Tibial artery (tissue), 4 donors: Measurements from ENCODE around the gene TUFT1.

ENCODE experiments used
- DNase-seq, 2 donors: peaks; one replicate each; pipeline ENCODE4 v3.0.0-alpha.2; 2019
- H3K27ac ChIP-seq, 2 donors: fragments of 200-600 bp; sonication (generic) in 1 of 2; 1 replicate in 1 of 2; 2 replicates in 1 of 2; pipeline ENCODE4 v1.5.1; 2018 to 2019; ENCODE audit warnings: mild to moderate bottlenecking in 1 of 2
- H3K27me3 ChIP-seq, 2 donors: fragments of 200-600 bp; sonication (generic) in 1 of 2; one replicate each; pipeline versions ENCODE4 v1.5.1 to v1.6.0; 2016 to 2019
- H3K36me3 ChIP-seq, 3 donors: fragments of 200-600 bp; sonication (generic) in 2 of 3; one replicate each; pipeline ENCODE4 v1.5.1; 2016 to 2019; ENCODE audit warnings: mild to moderate bottlenecking in 2 of 3
- H3K4me1 ChIP-seq, 4 donors: fragments of 200-600 bp; sonication (generic) in 2 of 4; 1 replicate in 3 of 4; 2 replicates in 1 of 4; pipeline ENCODE4 v1.5.1; 2016 to 2019
- H3K4me3 ChIP-seq, 2 donors: fragments of 200-600 bp; sonication (generic) in 1 of 2; 1 replicate in 1 of 2; 2 replicates in 1 of 2; pipeline ENCODE4 v1.5.1; 2018 to 2019; ENCODE audit warnings: mild to moderate bottlenecking in 2 of 2
- H3K9me3 ChIP-seq, 3 donors: fragments of 200-600 bp; sonication (generic) in 1 of 3; one replicate each; pipeline ENCODE4 v1.5.1; 2016 to 2019
- intact Hi-C: fragments of 100-400 bp; cut with DNase I; formaldehyde crosslinking; loops from one replicate; pipeline ENCODE4 v1.15.0; 2023; ENCODE audit warnings: low total_unique reads
- TF ChIP-seq, protein P1 (sequence below), 2 experiments: fragments of 200-600 bp in 1 of 2; fragments of 450-650 bp in 1 of 2; IDR thresholded peaks; one replicate each; pipeline ENCODE4 v1.5.1; 2017 to 2019; ENCODE audit warnings: antibody characterized with exemption in 2 of 2, mild to moderate bottlenecking in 1 of 2, moderate library complexity in 1 of 2

TUFT1 gene

GRCh38 chr1:151546011-151546925 lies 6.2 kb downstream of the TUFT1 start:
- intact Hi-C loops: no loop called here
- TF ChIP-seq, protein P1, sequence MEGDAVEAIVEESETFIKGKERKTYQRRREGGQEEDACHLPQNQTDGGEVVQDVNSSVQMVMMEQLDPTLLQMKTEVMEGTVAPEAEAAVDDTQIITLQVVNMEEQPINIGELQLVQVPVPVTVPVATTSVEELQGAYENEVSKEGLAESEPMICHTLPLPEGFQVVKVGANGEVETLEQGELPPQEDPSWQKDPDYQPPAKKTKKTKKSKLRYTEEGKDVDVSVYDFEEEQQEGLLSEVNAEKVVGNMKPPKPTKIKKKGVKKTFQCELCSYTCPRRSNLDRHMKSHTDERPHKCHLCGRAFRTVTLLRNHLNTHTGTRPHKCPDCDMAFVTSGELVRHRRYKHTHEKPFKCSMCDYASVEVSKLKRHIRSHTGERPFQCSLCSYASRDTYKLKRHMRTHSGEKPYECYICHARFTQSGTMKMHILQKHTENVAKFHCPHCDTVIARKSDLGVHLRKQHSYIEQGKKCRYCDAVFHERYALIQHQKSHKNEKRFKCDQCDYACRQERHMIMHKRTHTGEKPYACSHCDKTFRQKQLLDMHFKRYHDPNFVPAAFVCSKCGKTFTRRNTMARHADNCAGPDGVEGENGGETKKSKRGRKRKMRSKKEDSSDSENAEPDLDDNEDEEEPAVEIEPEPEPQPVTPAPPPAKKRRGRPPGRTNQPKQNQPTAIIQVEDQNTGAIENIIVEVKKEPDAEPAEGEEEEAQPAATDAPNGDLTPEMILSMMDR (IDR thresholded peaks at IDR 0.05): no peak
- no peaks in the 10 kb centered on the region for H3K27me3 ChIP-seq
- H3K4me1 ChIP-seq: peaks cover 0 to 45% (median 31%) of the 10 kb centered on the region in 4 donors
- H3K36me3 ChIP-seq: no peaks in the 10 kb centered on the region
- H3K27ac ChIP-seq: peak overlapping the region in 1 of 2 donors; percentile 2
- no peaks in the 10 kb centered on the region for H3K9me3 ChIP-seq
- no peak overlapping the region for H3K4me3 ChIP-seq
- DNase-seq: no peak

DNA sequence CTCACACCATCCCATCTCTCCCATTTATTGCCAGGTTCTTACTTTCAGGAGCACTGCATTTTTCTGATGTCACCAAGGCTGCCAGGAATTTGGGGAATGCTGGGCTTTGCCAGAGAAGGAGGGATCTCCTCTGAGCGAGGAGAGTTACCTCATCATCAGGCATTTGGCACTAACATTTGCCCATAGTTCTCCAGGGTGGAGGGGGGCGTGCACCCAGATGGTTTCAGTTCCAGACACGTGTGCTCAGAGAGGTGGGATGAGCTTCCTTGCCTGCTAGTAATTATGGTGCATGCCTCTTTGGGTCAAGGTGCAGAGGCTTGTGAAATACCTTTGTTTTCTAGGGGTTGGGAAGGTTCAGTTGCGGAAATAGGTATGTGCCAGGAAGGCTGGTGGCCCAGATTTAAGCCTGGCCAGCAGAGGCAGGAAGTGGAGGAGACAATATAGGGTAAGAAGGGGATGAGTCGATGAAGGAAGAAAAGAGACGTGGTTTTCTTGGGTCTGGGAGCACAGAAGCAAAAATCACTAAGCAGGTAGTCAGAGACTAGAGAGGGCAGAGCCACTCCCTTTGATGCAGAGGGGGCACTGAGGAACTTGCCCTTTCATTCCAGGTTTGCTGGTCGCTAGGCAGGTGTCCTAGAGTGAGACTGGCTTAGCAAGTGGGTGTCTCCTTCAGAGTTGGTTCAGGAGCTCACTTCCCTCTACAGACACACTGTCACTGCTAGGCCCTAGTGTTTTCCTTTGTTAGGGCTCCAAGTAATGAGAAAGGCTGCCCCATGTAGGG lies 7.2 kb downstream of the TUFT1 start:
- no peaks in the 10 kb centered on the region for H3K9me3 ChIP-seq
- no peaks in the 10 kb centered on the region for H3K36me3 ChIP-seq
- H3K27ac ChIP-seq: peak overlapping the region; percentile 3 to 29
- TF ChIP-seq, protein P1 (IDR thresholded peaks at IDR 0.05): no peak
- intact Hi-C loops: no loop called here
- H3K4me3 ChIP-seq: peak overlapping the region in 1 of 2 donors; percentile 21
- no peaks in the 10 kb centered on the region for H3K27me3 ChIP-seq
- peaks cover 0 to 35% (median 24%) of the 10 kb centered on the region in 4 donors for H3K4me1 ChIP-seq
- peak; percentile 44 to 75 for DNase-seq

DNA sequence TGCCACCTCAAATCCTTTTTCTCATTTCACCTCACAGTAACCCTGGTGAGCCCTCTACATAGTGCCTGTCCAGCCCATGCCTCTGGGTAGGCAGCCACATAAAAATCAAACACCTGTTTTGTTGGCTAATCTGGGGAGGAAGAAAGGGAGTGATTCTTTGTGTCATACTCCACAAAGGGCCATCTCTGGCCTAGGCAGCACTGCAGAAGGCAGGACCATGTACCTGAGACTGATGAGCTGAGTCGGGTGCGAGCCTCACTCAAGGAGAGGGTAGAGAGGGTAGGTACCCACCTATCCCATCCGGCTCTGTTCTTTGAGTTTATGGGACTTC lies 7.8 kb downstream of the TUFT1 start:
- H3K27me3 ChIP-seq: no peaks in the 10 kb centered on the region
- TF ChIP-seq, protein P1 (IDR thresholded peaks at IDR 0.05): no peak
- peaks cover 0 to 29% (median 18%) of the 10 kb centered on the region in 4 donors for H3K4me1 ChIP-seq
- H3K9me3 ChIP-seq: no peaks in the 10 kb centered on the region
- H3K27ac ChIP-seq: peak overlapping the region; percentile 3 to 29
- H3K36me3 ChIP-seq: no peaks in the 10 kb centered on the region
- H3K4me3 ChIP-seq: no peak overlapping the region
- intact Hi-C loops: no loop called here
- DNase-seq: peak in 1 of 2 donors; percentile 34

- peak in 1 of 2 donors; percentile 12 for DNase-seq
- peaks cover 0 to 27% (median 14%) of the 10 kb centered on the region in 4 donors for H3K4me1 ChIP-seq
- H3K4me3 ChIP-seq: no peak overlapping the region
- no peaks in the 10 kb centered on the region for H3K27me3 ChIP-seq
- no peaks in the 10 kb centered on the region for H3K9me3 ChIP-seq
- H3K27ac ChIP-seq: no peak overlapping the region
- TF ChIP-seq, protein P1 (IDR thresholded peaks at IDR 0.05): no peak
- intact Hi-C loops: no loop called here
- no peaks in the 10 kb centered on the region for H3K36me3 ChIP-seq
Measured at GRCh38 chr1:151549199-151549598, 9.1 kb downstream of the TUFT1 start.

DNA sequence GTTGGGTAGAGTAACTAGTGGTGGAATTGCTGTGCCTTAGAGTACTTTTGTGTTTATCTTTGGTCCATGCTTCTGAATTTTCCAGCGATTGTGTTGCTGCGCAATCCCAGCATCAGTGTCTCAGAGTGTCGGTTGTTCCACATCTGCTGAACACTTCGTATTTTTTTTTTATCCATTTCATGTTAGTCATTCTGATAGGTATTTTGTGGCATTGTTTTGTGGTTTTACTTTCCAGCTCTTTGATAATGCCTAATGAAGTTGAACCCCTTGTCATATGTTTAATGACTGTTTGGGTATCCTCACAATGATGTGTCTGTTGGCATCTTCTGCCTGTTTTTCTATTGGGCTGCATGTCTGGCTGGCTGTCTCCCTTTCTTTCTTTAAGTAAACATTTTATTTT lies 13.6 kb downstream of the TUFT1 start:
- no peak overlapping the region for H3K27ac ChIP-seq
- no peaks in the 10 kb centered on the region for H3K27me3 ChIP-seq
- no peaks in the 10 kb centered on the region for H3K9me3 ChIP-seq
- no peak overlapping the region for H3K4me3 ChIP-seq
- no peaks in the 10 kb centered on the region for H3K36me3 ChIP-seq
- DNase-seq: no peak
- TF ChIP-seq, protein P1 (IDR thresholded peaks at IDR 0.05): no peak
- H3K4me1 ChIP-seq: peaks cover 0 to 6% (median 3%) of the 10 kb centered on the region in 4 donors
- intact Hi-C loops: no loop called here
